ENCODE data around the gene CES4A. TPM values are rescaled to one million over a fixed set of nuclear protein-coding genes. Genes with fewer than 3 reads are reported as not detected.

The CES4A gene
- total and polyA plus RNA-seq, 9 of the 15 experiments (the other 6 are each of a cell fraction or from before 2014, with no cell fraction given), result 0.09 to 0.13 (median 0.11) TPM; not detected in 6

DNA sequence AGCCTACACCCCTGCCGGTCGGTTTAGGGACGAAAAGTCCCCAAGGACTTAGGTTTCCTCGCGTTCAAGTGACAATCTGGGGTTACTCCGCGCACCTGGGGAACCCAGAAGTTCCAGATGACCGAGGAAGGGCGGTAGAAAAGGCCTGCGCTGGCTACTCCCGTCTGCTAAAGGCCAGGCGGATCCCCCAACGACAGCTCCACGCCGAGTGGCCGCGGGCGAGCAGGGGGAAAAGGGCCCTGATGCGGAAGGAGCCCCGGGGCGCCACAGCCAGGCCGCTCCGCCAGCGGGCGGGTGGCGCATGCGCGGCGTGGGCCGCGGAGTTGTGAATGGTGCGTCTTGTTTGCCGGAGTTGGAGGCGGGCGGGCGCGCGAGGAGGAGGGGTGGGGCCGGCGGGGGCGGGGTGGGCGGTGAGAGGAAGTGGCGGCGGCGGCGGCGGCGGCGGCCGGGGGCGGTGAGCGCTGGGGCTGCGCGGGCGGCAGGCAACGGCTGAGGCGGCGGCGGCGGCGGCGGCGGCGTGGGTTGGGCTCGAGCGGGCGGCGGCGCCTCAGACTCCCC lies 40.4 kb downstream of the CES4A start, which contains the start of gene CBFB (continued):
- TF ChIP-seq, protein P1, sequence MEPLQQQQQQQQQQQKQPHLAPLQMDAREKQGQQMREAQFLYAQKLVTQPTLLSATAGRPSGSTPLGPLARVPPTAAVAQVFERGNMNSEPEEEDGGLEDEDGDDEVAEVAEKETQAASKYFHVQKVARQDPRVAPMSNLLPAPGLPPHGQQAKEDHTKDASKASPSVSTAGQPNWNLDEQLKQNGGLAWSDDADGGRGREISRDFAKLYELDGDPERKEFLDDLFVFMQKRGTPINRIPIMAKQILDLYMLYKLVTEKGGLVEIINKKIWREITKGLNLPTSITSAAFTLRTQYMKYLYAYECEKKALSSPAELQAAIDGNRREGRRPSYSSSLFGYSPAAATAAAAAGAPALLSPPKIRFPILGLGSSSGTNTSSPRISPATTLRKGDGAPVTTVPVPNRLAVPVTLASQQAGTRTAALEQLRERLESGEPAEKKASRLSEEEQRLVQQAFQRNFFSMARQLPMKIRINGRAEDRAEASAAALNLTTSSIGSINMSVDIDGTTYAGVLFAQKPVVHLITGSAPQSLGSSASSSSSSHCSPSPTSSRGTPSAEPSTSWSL (CRISPR knock-in tag; IDR thresholded peaks at IDR 0.05; ENCODE audit: borderline replicate concordance), result 0 out of 2 replicates have a peak, but pooled peaks have one; percentile 71
- TF ChIP-seq TBP (optimal IDR thresholded peaks at IDR 0.05; ENCODE audit: low read depth, low read length) (peak; percentile 86), JUN (IDR thresholded peaks at IDR 0.05; ENCODE audit: borderline replicate concordance, low read depth, low read length) (0 out of 2 replicates have a peak, but pooled peaks have one; percentile 35), JUN (CRISPR knock-in tag; IDR thresholded peaks at IDR 0.05; ENCODE audit: borderline replicate concordance) (no peak), KLF10 (CRISPR knock-in tag; IDR thresholded peaks at IDR 0.05) (no peak), RBM25 (IDR thresholded peaks at IDR 0.05; ENCODE audit: low read depth, low read length, severe bottlenecking) (no peak), TCF7L2 (IDR thresholded peaks at IDR 0.05; ENCODE audit: low read depth, low read length) (no peak), OTX1 (CRISPR knock-in tag; IDR thresholded peaks at IDR 0.05) (peak; percentile 82), KLF6 (CRISPR knock-in tag; IDR thresholded peaks at IDR 0.05; ENCODE audit: borderline replicate concordance) (no peak), TCF7 (IDR thresholded peaks at IDR 0.05; ENCODE audit: borderline replicate concordance) (no peak), SNRNP70 (optimal IDR thresholded peaks at IDR 0.05; ENCODE audit: low read depth, low read length) (no peak), MAFK (IDR thresholded peaks at IDR 0.05; ENCODE audit: low read length) (no peak), NR2C2 (CRISPR knock-in tag; IDR thresholded peaks at IDR 0.05) (no peak), NR2C2 (tag; IDR thresholded peaks at IDR 0.05) (peak; percentile 75; the same call in 1 of the 2 replicates), ARID2 (IDR thresholded peaks at IDR 0.05) (no peak), DNMT1 (IDR thresholded peaks at IDR 0.05) (no peak), LCOR (CRISPR knock-in tag; IDR thresholded peaks at IDR 0.05) (peak; percentile 80), IRF2 (CRISPR knock-in tag; IDR thresholded peaks at IDR 0.05) (no peak), EZH2 (IDR thresholded peaks at IDR 0.05; ENCODE audit: borderline replicate concordance, low read depth, low read length) (no peak), POLR2A (conservative IDR thresholded peaks at IDR 0.05) (peak; percentile 98), ZNF79 (CRISPR knock-in tag; IDR thresholded peaks at IDR 0.05; ENCODE audit: low read depth) (no peak)
- TF ChIP-seq, protein P2, sequence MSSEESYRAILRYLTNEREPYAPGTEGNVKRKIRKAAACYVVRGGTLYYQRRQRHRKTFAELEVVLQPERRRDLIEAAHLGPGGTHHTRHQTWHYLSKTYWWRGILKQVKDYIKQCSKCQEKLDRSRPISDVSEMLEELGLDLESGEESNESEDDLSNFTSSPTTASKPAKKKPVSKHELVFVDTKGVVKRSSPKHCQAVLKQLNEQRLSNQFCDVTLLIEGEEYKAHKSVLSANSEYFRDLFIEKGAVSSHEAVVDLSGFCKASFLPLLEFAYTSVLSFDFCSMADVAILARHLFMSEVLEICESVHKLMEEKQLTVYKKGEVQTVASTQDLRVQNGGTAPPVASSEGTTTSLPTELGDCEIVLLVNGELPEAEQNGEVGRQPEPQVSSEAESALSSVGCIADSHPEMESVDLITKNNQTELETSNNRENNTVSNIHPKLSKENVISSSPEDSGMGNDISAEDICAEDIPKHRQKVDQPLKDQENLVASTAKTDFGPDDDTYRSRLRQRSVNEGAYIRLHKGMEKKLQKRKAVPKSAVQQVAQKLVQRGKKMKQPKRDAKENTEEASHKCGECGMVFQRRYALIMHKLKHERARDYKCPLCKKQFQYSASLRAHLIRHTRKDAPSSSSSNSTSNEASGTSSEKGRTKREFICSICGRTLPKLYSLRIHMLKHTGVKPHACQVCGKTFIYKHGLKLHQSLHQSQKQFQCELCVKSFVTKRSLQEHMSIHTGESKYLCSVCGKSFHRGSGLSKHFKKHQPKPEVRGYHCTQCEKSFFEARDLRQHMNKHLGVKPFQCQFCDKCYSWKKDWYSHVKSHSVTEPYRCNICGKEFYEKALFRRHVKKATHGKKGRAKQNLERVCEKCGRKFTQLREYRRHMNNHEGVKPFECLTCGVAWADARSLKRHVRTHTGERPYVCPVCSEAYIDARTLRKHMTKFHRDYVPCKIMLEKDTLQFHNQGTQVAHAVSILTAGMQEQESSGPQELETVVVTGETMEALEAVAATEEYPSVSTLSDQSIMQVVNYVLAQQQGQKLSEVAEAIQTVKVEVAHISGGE (CRISPR knock-in tag; IDR thresholded peaks at IDR 0.05), result peak in 2 of 3 experiments; percentile 72 to 90; a peak in 4 of 6 replicates
- TF ChIP-seq, protein P3, sequence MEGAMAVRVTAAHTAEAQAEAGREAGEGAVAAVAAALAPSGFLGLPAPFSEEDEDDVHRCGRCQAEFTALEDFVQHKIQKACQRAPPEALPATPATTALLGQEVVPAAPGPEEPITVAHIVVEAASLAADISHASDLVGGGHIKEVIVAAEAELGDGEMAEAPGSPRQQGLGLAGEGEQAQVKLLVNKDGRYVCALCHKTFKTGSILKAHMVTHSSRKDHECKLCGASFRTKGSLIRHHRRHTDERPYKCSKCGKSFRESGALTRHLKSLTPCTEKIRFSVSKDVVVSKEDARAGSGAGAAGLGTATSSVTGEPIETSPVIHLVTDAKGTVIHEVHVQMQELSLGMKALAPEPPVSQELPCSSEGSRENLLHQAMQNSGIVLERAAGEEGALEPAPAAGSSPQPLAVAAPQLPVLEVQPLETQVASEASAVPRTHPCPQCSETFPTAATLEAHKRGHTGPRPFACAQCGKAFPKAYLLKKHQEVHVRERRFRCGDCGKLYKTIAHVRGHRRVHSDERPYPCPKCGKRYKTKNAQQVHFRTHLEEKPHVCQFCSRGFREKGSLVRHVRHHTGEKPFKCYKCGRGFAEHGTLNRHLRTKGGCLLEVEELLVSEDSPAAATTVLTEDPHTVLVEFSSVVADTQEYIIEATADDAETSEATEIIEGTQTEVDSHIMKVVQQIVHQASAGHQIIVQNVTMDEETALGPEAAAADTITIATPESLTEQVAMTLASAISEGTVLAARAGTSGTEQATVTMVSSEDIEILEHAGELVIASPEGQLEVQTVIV (CRISPR knock-in tag; IDR thresholded peaks at IDR 0.05; ENCODE audit: borderline replicate concordance), result no peak

All from K562 (cell line).